HG03457 (cell line): ENCODE data around the gene PTPRK.

Experiments
- ATAC-seq: cut with Tn5 transposase; IDR thresholded peaks from one replicate; pipeline ENCODE4 v1.9.1; 2021; ENCODE audit warnings: moderate number of reproducible peaks; ENCODE audit not compliant: unreplicated experiment

The PTPRK gene

DNA sequence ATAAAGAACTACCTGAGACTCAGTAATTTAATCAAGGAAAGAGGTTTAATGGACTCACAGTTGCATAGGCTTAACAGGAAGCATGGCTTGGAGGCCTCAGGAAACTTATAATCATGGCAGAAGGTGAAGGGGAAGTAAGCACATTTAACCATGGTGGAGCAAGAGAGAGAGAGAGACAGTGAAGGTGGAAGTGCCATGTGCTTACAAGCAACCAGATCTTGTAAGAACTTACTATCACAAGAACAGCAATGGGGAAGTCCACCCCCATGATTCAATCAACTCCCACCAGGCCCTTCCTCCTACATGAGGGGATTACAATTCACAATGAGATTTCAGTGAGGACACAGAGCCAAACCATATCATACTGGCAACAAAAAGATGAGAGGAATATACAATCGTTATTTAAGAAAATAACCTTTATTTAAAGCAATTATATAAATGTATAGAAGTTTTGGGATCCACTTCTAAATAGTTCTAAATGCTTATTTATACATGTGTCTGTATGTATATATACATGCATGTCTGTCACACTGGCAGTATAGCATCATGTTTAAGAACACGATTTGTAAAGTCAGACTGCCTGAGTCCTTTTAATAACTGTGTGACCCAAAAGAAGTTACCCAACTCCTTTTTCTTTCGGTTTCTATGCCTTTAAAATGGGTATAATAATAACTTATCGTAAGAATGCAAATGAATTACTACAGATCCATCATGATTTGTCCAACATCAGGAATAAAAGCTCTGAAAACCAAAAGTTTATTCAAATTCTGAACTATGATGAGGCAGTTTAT is 363.9 kb downstream of the PTPRK start:
- no peak for ATAC-seq

DNA sequence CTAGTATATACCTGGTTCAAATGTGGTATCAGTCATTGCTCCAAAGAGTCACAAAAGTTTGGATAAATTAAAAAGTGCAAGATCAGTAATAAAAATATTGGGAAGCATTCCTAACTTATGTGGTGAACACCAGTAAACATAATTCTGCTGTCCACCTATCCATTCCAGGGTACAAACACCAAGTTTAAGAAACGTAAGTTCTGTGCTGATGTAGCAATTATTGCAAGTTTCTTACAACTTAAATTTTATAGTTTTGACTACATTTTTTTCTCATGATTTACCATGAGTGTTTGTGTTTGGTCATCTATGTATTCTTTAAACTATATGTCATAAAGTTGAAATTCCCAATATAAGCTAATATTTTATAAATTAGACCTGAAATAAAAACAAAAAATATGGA is 364.6 kb downstream of the PTPRK start:
- ATAC-seq: no peak

DNA sequence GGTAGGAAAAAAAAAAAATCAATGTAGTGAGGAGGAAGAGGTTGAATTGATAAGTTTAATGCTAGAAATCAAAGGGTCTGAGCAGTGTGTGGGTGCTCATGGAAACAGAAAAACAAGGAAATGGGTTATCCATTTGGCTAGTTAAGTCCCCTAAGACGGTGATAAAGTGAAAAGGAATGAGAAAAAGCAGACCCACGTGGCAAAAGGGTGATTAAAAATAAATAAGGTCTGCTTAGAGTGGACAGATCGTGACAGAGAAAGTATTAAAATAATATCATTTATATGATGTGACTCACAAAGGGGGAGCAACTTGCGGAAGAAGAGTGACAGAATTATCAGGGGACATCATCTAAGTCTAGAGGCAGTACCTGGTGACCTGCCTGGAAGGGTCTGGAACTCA is 367.8 kb downstream of the PTPRK start:
- ATAC-seq: no peak

DNA sequence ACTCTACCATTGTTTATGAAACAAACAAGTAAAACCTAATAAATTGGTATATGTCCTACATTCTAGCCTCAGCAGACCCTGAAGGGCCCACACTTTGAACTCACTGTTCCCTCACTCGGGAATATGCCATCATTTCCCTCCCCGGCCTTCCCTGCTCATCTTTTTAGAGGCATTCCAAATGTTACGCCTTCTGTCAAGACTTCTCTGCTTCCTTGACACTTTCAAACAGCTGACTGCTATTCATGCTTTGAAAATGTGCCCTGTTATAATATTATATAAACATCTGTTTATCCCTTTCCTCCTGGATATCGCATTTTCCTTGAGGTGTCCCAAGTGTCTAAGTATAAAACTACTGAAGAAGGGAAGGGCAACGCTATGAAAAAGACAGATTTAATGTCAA is 370.0 kb downstream of the PTPRK start:
- no peak for ATAC-seq

DNA sequence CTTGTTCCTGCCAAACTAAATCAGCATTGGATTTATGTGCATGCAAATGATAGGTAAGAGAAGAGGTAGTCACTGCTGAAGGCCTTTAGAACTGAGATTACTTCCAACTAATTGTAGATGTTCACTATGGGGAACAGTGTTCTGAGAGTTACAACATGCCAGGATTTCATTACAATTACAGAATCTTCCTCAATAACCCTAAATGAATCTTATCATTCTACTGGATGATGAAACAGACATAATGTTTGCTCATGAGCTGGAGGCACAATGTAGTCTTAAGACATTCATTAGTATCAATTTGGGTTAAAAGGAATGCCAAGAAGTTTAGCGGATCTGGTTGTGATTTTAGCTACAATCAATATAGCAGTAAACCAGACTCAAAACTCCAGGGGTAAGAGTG is 370.6 kb downstream of the PTPRK start:
- no peak for ATAC-seq

DNA sequence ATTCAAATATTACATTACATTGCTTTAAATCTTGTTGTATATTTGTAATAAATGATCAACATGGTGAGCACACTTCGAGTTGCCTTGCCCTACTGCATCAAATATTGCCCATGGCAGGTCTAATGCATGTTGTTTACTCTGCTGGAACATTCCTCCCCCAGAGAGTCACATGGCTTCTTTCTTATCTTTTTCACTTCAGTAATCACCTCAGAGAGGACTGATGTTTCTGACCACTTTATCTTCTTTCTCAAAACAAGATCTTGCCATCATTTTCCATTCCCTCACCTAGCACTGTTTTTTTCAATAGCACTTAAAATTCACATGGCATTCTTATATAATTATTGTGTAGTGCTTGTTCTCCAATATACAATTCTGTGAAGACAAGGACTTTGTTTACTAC is 376.1 kb downstream of the PTPRK start:
- ATAC-seq: no peak

DNA sequence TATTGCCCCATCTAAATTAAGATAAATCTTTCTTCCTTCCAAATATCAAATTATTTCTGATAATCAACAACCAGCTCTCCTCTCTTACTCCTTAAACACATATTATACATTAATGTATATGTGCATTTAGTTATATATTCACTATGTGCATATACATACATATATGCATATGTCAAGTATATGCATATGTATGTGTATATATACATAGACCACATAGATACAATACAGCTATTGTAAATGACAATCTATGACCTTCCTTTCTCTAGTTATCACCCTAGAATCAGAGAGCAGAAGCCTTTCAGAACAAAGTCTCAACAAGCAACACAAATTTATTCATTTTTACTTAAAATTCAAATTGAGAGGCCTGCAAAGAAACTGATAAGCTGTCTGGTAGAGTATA is 378.5 kb downstream of the PTPRK start:
- no peak for ATAC-seq

DNA sequence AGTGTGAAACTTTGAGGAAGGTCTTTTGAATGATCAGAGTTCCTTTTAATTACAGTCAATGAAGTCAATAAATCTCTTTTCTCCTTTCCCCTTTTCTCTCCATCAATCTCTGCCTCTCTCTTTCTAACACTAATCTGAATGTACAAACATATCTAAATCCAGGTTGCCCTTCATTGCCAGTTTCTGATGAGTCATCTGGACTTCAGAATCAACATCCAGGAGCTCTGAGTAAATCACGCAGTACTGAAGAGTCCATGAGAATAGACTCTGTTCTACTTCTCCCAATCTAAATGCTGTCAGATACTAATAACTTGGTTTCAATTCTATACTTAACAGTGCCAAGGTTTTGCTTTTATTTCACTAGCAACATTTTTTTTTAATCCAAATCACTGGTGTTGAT is 380.9 kb downstream of the PTPRK start:
- no peak for ATAC-seq

DNA sequence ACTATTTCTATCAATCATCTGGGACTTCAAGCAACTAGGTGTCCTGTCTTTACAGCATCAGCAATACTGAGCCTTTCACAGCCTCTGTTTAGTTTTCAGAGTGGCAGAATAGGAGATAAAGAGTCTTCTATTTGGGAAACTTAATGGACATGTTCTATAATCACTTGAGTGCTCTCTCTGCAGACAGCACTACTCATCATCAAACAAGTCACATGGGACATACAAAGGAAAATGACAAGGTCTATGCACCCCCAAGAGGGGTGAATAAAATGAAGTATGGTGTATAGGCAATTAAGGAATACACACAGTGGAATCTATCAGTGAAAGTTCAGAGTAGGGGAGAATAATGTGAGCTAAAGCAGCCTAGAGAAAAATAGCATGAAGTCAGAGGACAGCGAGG is 381.7 kb downstream of the PTPRK start:
- no peak for ATAC-seq

DNA sequence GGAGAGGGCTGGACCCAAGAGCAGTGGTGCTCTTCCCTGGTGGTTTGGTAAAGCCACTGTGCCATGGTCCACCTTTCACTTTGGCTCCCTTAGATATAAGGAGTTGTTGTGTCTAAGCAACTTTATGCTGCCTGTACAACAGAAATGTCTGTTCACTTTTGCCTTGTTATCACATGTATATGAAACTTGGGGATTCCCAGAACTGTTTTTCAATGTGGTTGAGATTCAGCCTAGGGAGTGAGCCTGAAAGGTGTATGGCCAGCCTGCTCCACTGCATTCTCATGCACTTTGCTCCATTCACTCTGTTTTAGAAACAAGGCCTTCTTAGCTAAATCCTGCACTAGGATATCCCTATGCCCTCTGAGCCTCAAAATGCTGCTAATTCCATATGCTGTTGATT is 385.1 kb downstream of the PTPRK start:
- ATAC-seq: peak; percentile 62

DNA sequence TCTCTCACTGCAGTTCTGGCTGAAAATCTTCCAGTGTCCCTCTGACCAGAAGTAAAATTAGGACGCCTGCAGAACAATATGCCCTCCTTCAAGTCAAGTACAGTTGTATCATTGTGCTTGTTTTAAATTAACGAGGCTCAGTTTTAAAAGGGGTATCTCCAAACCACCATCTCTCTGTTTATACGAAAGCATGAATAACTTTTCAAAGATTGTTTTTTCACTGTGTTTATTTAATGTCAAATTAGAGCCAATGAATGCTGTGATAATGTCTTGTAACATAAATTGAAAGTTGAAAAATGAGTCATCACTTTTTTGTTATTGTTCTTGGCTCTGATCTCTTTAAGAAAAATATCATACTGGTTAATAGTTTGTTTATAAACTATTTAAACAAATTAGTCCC is 388.8 kb downstream of the PTPRK start:
- ATAC-seq: no peak

DNA sequence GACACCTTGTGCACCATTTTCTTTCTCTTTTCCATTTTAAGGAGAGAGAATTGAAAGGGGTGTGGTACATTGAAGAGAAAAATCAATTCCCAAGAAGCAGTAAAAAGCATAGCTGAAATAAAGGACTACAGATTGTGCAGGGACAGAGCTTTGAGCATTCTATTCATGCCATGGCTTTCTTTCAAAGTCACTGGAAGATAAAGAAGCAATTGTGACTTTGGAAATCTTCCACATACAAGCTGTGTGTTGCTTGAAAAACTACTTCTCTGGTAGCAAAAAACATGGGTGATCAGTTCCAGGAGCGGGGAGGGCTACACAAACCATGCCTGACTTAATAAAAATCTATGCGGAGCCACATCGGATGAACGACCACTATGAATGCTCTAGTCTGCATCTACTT is 389.4 kb downstream of the PTPRK start:
- ATAC-seq: no peak

DNA sequence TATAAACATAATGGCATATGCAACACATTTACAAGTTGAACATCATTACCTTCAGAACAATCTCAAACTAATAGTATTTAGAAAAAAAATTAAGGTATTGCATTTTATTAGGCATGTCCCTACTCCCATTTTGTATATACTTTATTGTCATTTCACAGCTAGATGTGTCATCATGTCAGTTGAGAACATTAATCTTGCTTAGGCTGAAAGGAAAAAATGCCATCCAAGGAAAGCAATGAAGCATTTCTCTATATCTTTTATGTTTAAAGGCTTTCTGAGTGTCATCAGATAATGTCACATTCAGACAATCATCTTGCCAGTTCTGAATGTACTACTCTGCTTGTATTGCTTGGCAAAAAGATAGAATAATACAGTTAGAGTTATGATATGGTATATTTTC is 390.7 kb downstream of the PTPRK start:
- no peak for ATAC-seq

DNA sequence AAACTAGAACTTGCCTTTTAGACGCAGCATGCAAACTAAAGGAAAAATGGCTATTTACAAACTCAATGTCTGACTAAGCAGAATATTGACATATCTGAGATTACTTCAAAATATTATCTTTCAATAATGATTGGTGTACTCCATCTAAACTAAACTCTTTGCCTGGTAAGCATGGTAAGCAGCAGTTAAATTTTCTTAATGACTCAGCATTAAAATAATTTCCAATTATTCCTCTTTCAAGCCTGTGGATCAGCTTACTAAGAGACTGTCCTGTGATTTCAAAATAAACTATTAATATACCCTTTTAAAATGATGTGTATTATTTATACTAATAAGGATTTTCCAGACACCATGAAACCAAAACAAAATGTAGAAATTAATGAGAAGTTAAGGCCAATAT is 392.7 kb downstream of the PTPRK start:
- ATAC-seq: no peak

DNA sequence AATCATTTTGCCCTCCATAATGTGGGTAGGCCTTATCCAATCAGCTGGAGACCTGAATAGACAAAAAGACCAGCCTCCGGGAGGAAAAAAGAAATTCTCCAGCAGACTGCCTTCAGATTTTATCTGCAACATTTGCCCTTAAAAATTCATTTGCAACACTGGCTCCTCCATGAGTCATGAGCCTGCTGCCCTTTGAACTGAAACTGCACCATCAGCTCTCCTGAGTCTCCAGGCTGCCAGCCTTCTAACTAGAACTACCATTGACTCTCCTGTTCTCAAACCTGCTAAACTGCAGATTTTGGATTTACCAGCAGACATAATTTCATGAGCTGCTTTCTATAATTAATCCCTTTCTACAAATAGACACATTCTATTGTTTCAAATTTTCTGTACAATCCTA is 395.7 kb downstream of the PTPRK start:
- ATAC-seq: no peak

DNA sequence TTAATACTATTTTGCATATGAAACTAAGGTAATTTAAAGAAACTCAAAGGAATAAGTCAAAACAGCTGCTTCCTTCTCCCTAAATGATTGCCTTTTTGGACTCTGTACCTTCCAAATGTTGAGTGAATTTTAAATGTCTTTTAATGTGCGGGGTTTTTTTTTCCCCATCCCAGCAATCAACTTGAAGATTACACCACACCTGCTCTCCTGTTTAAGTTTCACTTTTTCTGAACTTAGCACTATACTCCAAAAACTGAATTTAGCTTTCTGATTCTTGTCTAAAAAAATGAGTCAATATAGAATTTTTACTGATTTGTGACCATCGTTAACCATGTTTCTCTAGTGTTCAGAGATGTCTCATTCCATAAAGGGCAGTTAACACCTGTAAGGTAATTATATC is 398.8 kb downstream of the PTPRK start:
- ATAC-seq: no peak

DNA sequence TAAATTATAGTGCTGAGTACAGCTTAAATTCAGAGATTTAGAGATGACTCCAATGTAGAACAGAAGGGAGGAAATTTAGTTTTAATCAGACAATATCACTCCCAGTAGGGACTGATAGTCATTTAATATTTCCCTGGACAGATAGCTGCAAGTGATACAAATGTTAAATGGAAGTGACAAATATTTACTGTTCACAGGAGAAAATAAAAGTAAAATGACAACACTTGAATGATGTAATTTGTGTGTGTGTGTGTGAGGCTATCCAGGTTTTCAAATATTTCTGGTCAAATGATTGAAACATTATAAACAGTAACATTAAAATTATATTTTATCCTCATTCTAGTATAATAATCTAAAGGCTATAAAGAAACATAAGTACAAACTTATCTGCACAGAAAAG is 399.2 kb downstream of the PTPRK start:
- no peak for ATAC-seq

DNA sequence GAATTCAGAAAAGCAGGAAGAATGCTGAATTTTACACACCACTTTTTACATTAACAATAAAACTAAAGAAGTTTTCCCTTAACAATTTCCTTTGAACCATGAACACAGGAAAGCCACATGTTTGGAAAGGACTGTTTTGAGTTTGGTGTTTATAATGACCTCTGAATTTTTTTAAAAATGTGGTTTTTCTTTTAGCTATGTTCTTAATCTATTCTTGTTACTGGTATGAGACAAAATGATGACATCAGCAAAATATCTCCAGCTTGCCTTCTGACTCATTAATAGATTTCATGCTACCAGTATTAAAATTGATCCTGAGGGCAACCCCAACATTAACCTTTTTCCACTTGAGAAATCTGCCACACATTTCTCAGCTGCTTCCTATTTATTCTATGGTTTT is 402.0 kb downstream of the PTPRK start:
- ATAC-seq: no peak

DNA sequence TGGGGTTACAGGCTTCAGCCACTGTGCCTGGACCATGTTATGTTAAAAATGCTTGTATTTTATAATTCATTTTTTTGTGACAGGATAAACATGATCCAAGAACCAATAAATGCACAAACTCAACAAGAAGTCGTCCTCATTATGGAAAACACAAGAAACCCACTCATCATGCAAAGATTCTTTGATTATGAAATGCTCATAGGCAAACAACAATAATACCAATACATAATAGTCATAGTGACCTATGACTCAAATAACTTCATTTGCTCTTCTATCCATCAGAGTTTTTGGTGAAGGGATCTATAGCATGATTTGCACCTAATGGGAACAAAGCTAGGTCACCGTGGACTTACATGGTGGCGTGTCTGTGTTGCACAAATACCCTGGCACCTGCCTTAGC is 402.5 kb downstream of the PTPRK start:
- ATAC-seq: no peak

DNA sequence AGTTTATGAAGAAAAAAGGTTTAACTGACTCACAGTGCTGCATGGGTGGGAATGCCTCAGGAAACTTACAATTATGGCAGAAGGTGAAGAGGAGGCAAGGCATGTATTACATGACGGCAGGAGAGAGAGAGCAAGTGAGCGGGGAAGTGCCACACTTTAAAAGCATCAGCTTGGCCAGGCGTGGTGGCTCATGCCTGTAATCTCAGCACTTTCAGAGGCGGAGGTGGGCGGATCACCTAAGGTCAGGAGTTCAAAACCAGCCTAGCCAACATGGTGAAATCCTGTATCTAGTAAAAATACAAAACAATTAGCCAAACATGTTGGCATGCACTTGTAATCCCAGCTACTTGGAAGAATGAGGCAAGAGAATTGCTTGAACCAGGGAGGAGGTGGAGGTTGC is 406.2 kb downstream of the PTPRK start:
- no peak for ATAC-seq

DNA sequence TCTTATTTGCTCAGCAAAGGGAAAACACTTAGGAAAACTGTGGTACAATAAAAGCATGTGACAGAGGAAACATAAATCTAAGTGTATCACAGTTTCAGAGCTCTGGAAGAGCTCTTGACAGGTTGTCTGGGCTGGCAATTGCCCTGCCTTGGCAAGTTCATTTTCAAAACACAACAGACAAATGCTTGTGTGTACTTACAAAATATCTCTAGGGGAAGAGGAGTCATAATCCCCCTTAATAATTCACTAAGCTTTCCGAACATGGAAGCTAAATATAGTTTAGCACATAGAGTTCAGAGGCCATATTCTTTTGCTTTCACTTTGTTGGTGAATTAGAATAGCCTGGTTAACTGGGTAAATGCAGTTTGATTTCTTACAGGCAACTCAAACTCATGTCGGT is 407.9 kb downstream of the PTPRK start:
- ATAC-seq: peak; percentile 82

DNA sequence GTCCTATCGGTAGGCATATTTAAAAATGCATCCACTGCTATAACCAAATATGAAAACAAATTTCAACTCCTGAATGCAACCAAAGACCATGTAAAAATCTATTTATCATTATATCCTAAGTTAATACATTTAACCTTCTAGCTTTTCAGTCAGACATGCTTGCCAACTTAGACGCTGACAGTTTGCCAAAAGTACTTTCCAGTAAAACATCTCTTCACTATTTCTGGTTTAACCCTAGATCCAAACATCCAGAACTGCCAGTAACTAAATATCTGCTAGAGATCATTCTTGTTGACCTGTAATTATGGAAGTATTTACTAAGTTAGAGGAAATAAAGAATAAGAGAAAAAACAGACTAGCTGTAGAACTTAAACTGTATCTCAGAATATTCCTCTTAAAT is 409.3 kb downstream of the PTPRK start:
- ATAC-seq: no peak

DNA sequence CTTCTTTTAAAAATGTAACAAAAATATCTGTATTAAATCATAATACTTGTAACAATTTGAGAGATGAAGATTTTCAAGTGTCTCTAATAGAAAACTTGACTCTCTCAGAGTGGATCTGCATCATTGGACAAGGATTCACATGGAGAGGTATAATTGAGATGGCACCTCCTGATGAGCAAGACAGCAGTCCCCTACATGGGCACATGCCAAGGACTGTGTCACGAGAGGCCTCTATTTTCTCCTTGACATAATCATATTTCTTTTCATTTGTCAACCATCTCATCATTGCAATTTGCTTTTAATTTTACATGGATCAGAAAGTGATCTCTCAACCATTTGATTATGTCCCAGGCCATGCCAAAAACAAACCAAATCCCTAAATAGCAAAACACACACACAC is 412.7 kb downstream of the PTPRK start:
- no peak for ATAC-seq
